Brain microvascular endothelial cell (primary cell): ENCODE data around the gene TRIM65.
"Not testable (repeated sequence)": the region's sequence is repeated elsewhere in the genome, so short reads cannot be mapped to it uniquely, and the experiment has no call there.

Experiments used
- DNase-seq: peaks from one replicate; pipeline ENCODE4 v3.0.0-alpha.2; 2020
- H3K27ac ChIP-seq: fragments of 250-450 bp; sonication (Bioruptor Pico); 2 replicates; pipeline ENCODE4 v1.5.1; 2020; ENCODE audit warnings: mild to moderate bottlenecking, moderate library complexity
- H3K27me3 ChIP-seq: fragments of 250-450 bp; sonication (Bioruptor Pico); replicated peaks from 2 replicates; pipeline ENCODE4 v1.5.1; 2020; ENCODE audit warnings: mild to moderate bottlenecking
- H3K36me3 ChIP-seq: fragments of 250-450 bp; sonication (Bioruptor Pico); replicated peaks from 2 replicates; pipeline ENCODE4 v1.5.1; 2020; ENCODE audit warnings: mild to moderate bottlenecking
- H3K4me3 ChIP-seq: 2 replicates; pipeline ENCODE4 v1.5.1; 2011; ENCODE audit warnings: low read depth, mild to moderate bottlenecking, control low read depth, low read length, moderate library complexity
- CTCF ChIP-seq: IDR thresholded peaks from 2 replicates; pipeline ENCODE4 v1.5.1; 2011; ENCODE audit warnings: low read depth, mild to moderate bottlenecking, moderate library complexity, low read length, control low read depth, inconsistent platforms; ENCODE audit errors: missing control alignments
- in situ Hi-C: cut with HindIII; loops from 2 replicates; pipeline ENCODE4 v1.10.0; 2017; ENCODE audit warnings: low sequenced_read_pairs, low pct_ligation_motif_present

Gene TRIM65

GRCh38 chr17:75854101-75854748 lies 42.5 kb downstream of the TRIM65 start:
- peak; percentile 60 for DNase-seq
- Histone ChIP-seq H3K27ac (peak overlapping the region; percentile 90), H3K27me3 (no peaks in the 10 kb centered on the region), H3K36me3 (peaks cover 22% of the 10 kb centered on the region), H3K4me3 (peak overlapping the region; percentile 92)
- in situ Hi-C loops = no loop called here
- TF ChIP-seq CTCF = no peak

- Histone ChIP-seq H3K27ac (peak overlapping the region; percentile 90), H3K4me3 (no peak overlapping the region), H3K27me3 (no peaks in the 10 kb centered on the region), H3K36me3 (peaks cover 30% of the 10 kb centered on the region)
- DNase-seq = peak; percentile 86
- in situ Hi-C loops = no loop called here
- no peak for TF ChIP-seq CTCF
Observed at GRCh38 chr17:75853433-75853832, 43.3 kb downstream of the TRIM65 start.

- H3K4me3 ChIP-seq, H3K27me3 ChIP-seq, DNase-seq, in situ Hi-C loops, H3K27ac ChIP-seq: not testable (repeated sequence)
- H3K36me3 ChIP-seq = peaks cover 46% of the 10 kb centered on the region
Observed at GRCh38 chr17:75851693-75851991, 45.1 kb downstream of the TRIM65 start.

GRCh38 chr17:75850928-75851692 lies 45.6 kb downstream of the TRIM65 start:
- no peak for TF ChIP-seq CTCF
- no peak overlapping the region for H3K4me3 ChIP-seq
- in situ Hi-C loops = no loop called here
- no peaks in the 10 kb centered on the region for H3K27me3 ChIP-seq
- H3K27ac ChIP-seq = no peak overlapping the region
- peaks cover 51% of the 10 kb centered on the region for H3K36me3 ChIP-seq
- no peak for DNase-seq

GRCh38 chr17:75849724-75850123 lies 47.0 kb downstream of the TRIM65 start:
- no peak overlapping the region for H3K4me3 ChIP-seq
- H3K27me3 ChIP-seq = no peaks in the 10 kb centered on the region
- in situ Hi-C loops = no loop called here
- TF ChIP-seq CTCF = no peak
- H3K27ac ChIP-seq = no peak overlapping the region
- peaks cover 55% of the 10 kb centered on the region for H3K36me3 ChIP-seq
- DNase-seq = no peak

- H3K36me3 ChIP-seq = peaks cover 55% of the 10 kb centered on the region
- no peaks in the 10 kb centered on the region for H3K27me3 ChIP-seq
- no peak overlapping the region for H3K27ac ChIP-seq
- TF ChIP-seq CTCF = no peak
- H3K4me3 ChIP-seq = no peak overlapping the region
- in situ Hi-C loops = no loop called here
- no peak for DNase-seq
Observed at GRCh38 chr17:75849279-75849646, 47.5 kb downstream of the TRIM65 start.
